Spleen (tissue), 7 donors: ENCODE data around the gene CHST12.

Source experiments
- CTCF ChIP-seq, 11 experiments: fragments of 200-600 bp in 7 of 11; fragments of 450-650 bp in 4 of 11; sonication (generic) in 4 of 11; IDR thresholded peaks in 8 of 11; conservative IDR thresholded peaks in 3 of 11; 1 replicate in 7 of 11; 2 replicates in 4 of 11; pipeline versions ENCODE4 v1.4.0 to v1.8.0; 2016 to 2021; ENCODE audit warnings: antibody characterized with exemption in 11 of 11, inconsistent platforms in 4 of 11, mild to moderate bottlenecking in 1 of 11
- POLR2A ChIP-seq, 3 donors: fragments of 450-650 bp; IDR thresholded peaks; one replicate each; pipeline ENCODE4 v1.5.1; 2017; ENCODE audit warnings: antibody characterized with exemption in 3 of 3, mild to moderate bottlenecking in 1 of 3
- POLR2AphosphoS5 ChIP-seq, 3 donors: sonication (generic); formaldehyde crosslinking; IDR thresholded peaks; one replicate each; pipeline ENCODE4 v1.5.1; 2017; ENCODE audit warnings: antibody characterized with exemption in 3 of 3
- donor health status: DM: no; HTN: no; CAD: no; lungs with moderate emphysema.
- donor health status: DM: no; HTN: no; CAD: no.
- donor health status: DM: no; HTN: no; CAD: no.

DNA sequence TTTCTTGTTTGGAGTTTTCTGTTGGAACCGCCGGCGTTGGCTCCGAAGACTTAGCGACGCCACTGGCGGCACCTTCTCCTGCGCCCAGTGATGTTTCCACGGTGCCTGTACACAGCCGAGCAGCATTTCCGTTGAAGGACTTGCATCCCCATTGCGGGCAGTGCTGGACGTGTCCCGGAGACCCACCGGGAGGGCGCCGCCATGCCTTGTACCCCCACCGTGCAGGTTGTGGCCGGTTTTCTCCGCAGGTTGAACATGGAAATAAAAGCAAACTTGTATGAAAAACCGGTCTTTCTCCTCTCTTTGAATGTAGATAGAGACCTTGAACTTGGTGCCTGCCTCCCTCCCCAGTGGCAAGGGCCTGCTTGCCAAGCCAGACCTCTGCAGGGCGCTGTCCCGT lies 22.9 kb upstream of the CHST12 start:
- no peak for TF ChIP-seq CTCF (IDR thresholded peaks at IDR 0.05 in 8 of 11, conservative IDR thresholded peaks at IDR 0.05 in 3 of 11)
- TF ChIP-seq POLR2A (IDR thresholded peaks at IDR 0.05), result no peak
- no peak for TF ChIP-seq POLR2AphosphoS5 (IDR thresholded peaks at IDR 0.05)
